Fibroblast of mammary gland (primary cell): ENCODE results near the gene CRBN.

Experiments used
- DNase-seq: peaks from one replicate; pipeline ENCODE4 v3.0.0-alpha.2; 2010; ENCODE audit warnings: low read depth
- H3K4me3 ChIP-seq: 2 replicates; pipeline ENCODE4 v1.5.1; 2011; ENCODE audit warnings: low read depth, mild to moderate bottlenecking, low read length, moderate library complexity; ENCODE audit not compliant: control insufficient read depth
- CTCF ChIP-seq: conservative IDR thresholded peaks from 2 replicates; pipeline ENCODE4 v1.5.1; 2011; ENCODE audit warnings: low read depth, low read length, inconsistent platforms; ENCODE audit not compliant: control insufficient read depth, insufficient read depth

Gene CRBN

GRCh38 chr3:3178498-3179328 is 778 bp downstream of the CRBN start:
- TF ChIP-seq CTCF: no peak
- DNase-seq: no peak
- peak overlapping the region; percentile 99 for H3K4me3 ChIP-seq

- TF ChIP-seq CTCF: no peak
- DNase-seq: peak; percentile 30
- no peak overlapping the region for H3K4me3 ChIP-seq
Observed at GRCh38 chr3:3177861-3178497, 1.5 kb downstream of the CRBN start.

DNA sequence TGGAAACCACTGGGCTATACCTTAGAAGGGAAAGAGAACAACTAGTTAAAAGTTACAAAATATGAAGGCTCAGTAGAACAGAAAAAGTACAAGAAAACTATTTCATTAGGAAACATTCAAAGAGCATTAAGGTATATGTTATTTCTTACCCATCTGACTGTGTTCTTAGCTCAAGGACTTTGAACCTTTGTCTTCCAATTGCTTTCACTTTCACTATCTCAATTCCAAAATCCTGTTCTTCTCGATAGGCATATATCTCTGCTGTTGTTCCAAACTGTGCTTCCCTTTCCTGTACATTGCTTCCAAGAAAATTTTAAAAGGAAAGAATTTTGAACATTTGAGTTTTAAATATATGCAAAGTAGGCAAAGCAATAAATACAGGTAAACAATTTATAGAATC is 6.9 kb downstream of the CRBN start:
- no peak overlapping the region for H3K4me3 ChIP-seq

GRCh38 chr3:3170998-3171397 is 8.5 kb downstream of the CRBN start:
- no peak overlapping the region for H3K4me3 ChIP-seq
- DNase-seq: peak; percentile 49
- TF ChIP-seq CTCF: peak; percentile 34

More for the DNA sequence above, 6.9 kb downstream of the CRBN start:
- no peak for DNase-seq
- TF ChIP-seq CTCF: no peak

GRCh38 chr3:3165650-3166049 is 13.8 kb downstream of the CRBN start:
- no peak for DNase-seq
- no peak overlapping the region for H3K4me3 ChIP-seq
- no peak for TF ChIP-seq CTCF

- H3K4me3 ChIP-seq: no peak overlapping the region
- DNase-seq: no peak
- no peak for TF ChIP-seq CTCF
Observed at GRCh38 chr3:3165241-3165640, 14.2 kb downstream of the CRBN start.

DNA sequence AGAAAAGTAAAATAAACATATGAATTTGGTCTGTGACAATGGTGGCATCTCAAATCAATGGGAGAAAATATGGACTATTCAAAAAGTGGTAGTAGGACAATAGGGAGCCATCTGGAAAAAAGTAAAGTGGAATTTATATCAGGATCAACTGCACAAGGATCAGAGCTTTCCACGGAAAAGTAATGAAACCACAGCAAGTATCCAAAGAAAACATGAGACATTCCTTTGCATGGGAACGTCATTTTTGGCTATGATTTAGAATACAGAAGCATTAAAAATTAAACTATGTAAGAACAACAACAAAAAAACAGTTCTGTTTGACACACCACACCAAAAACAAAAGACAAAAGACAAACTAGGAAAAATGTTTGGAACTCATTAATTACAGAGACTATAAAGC is 18.7 kb downstream of the CRBN start:
- no peak for DNase-seq
- no peak for TF ChIP-seq CTCF
- no peak overlapping the region for H3K4me3 ChIP-seq
